Muscle layer of duodenum (tissue), 2 donors: ENCODE measurements around the gene ANKRD36C.
A peak's percentile ranks its signal among the peaks of the same experiment; 100 is the strongest.
"Not testable (repeated sequence)": the region's sequence is repeated elsewhere in the genome, so short reads cannot be mapped to it uniquely, and the experiment has no call there.

Experiments used
- H3K27ac ChIP-seq: one replicate; pipeline ENCODE4 v1.7.0; 2013; ENCODE audit warnings: mild to moderate bottlenecking, low read length
- H3K27me3 ChIP-seq: one replicate; pipeline ENCODE4 v1.7.0; 2013; ENCODE audit warnings: low read depth, mild to moderate bottlenecking, control low read depth, low read length
- H3K36me3 ChIP-seq, 2 donors: one replicate each; pipeline ENCODE4 v1.7.0; 2013; ENCODE audit warnings: low read length in 2 of 2, control low read depth in 1 of 2, mild to moderate bottlenecking in 1 of 2; ENCODE audit not compliant: insufficient read depth in 2 of 2, control insufficient read depth in 1 of 2
- H3K4me1 ChIP-seq, 2 donors: one replicate each; pipeline ENCODE4 v1.7.0; 2013; ENCODE audit warnings: low read length in 2 of 2, mild to moderate bottlenecking in 2 of 2, control low read depth in 1 of 2, moderate library complexity in 1 of 2; ENCODE audit not compliant: insufficient read depth in 2 of 2, control insufficient read depth in 1 of 2
- H3K4me3 ChIP-seq, 2 donors: one replicate each; pipeline ENCODE4 v1.7.0; 2013; ENCODE audit warnings: low read length in 2 of 2, low read depth in 1 of 2, mild to moderate bottlenecking in 1 of 2
- H3K9me3 ChIP-seq, 2 donors: one replicate each; pipeline ENCODE4 v1.7.0; 2013; ENCODE audit warnings: low read length in 2 of 2, control low read depth in 1 of 2, mild to moderate bottlenecking in 1 of 2; ENCODE audit not compliant: control insufficient read depth in 1 of 2
- donor health status: healthy.

ANKRD36C gene

DNA sequence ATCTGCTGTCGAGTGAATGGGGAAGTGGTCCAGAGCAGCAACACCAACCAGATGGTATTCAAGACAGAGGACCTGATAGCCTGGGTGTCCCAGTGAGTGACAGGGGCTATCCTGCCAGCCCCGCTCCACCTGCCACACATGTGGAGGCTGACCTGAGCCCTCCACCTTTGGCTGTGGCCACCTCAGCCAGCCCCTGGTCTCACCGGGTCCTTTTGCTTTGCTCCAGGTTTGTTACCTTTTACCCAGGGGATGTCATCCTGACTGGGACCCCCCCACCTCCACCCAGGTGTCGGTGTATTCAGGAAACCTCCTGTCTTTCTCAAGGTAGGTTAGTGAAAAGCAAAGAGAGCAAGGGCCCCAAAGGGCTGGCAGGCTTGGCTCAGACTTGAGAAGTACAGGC, 29.5 kb upstream of the ANKRD36C start:
- H3K4me1 ChIP-seq, H3K36me3 ChIP-seq, H3K27me3 ChIP-seq, H3K27ac ChIP-seq, H3K9me3 ChIP-seq, H3K4me3 ChIP-seq: not testable (repeated sequence)

DNA sequence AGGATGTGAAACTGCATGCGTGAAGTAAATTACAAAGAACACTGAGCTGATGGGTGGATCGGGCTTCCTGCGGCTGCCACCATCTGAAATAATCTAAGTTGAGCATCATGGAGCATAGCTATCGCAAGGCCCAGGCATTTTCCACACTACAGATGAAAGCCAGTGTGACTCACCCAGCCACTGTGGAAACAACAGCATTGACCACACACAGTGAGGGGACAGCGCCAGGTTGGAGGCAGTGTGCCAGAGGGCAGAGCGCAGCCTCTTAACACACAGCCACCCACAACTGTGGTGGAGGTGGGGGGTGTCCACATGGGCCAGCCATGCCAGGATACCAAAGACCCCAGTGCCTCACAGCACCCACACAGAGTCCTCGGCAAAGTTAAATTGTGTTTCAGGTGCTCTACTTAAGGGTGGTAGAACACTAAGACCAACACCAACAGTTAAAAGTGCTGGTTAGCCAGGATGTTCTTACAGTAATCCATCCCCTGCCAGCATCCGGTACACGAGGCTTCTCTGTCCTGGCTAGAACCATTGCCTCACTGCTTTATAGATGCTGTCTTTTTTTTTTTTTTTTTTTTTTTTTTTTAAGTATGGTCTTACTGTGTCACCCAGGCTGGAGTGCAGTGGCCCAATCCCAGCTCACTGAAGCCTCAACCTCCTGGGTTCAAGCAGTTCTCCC, 28.4 kb upstream of the ANKRD36C start:
- not testable (repeated sequence) for H3K4me1 ChIP-seq, H3K9me3 ChIP-seq, H3K27ac ChIP-seq, H3K27me3 ChIP-seq, H3K36me3 ChIP-seq, H3K4me3 ChIP-seq

DNA sequence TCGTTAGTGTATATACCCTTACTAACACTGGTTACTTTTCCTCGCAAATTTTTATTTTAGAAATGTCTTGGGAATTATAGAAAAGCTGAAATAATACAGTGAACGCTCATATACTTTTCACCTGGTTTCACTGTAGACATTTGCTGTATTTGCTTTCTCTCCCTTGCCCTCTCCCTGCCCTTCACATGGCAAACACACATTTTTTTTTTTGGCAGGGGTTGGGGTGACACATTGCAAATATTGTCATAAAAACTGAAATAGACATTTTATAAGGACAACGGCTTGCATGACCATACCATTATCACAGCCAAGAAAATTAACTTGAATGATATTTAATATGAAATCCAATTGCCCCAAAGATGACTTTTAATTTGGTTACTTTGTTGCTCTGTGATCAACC, 24.7 kb upstream of the ANKRD36C start:
- not testable (repeated sequence) for H3K4me1 ChIP-seq, H3K27me3 ChIP-seq, H3K27ac ChIP-seq

DNA sequence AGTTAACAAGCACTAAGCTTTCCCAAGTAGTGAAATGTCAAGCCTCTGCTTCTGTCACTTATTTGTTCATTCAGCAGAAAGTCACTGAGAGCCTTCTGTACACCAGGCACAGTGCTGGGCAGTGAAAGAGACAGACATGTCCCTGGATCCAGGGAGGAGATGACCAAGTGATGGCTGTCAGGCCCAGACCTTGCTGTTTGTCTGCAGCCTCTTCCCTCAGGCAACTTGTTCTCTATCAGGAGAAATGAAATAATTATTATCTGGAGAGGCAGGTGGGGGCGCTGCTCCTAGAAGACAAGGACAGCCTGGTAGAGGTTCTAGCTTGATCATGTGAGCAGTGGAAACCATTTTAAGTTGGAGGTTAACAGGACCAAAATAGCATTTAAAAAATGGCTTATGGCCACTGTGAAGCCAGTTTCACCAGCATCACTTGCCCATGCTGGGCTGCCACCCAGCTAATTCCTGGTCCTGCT, 21.2 kb upstream of the ANKRD36C start:
- not testable (repeated sequence) for H3K27me3 ChIP-seq, H3K4me1 ChIP-seq, H3K27ac ChIP-seq, H3K4me3 ChIP-seq, H3K9me3 ChIP-seq, H3K36me3 ChIP-seq

More for the DNA sequence above, 24.7 kb upstream of the ANKRD36C start:
- not testable (repeated sequence) for H3K36me3 ChIP-seq, H3K4me3 ChIP-seq, H3K9me3 ChIP-seq

DNA sequence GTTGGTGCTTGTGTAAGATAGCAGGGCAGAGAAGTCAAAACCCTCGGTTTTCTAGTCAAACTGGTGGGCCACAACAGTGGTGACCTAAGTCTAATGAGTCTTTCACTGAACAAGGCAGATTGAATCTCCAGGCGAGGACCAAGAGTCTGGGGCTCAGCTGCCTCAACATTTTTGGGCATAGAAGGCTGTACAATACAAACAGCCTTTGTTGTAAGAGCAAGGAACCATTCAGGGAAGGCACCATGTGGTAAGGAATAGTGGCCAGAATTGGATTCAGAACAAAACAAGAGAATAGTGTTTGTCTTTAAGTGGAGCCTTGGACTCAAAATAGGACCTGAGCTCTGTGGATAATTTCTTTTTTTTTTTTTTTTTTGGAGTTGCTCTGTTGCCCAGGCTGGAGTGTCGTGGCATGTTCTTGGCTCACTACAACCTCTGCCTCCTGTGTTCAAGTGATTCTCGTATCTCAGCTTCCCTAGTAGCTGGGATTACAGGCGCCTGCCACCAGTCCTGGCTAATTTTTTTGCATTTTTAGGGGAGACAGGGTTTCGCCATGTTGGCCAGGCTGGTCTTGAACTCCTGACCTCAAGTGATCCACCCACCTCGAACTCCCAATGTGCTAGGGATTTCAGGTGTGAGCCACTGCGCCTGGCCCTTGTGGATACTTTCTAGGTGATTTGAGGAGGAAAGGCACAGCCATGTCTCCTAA, 20.6 kb upstream of the ANKRD36C start:
- not testable (repeated sequence) for H3K4me3 ChIP-seq, H3K36me3 ChIP-seq, H3K27ac ChIP-seq, H3K4me1 ChIP-seq, H3K9me3 ChIP-seq, H3K27me3 ChIP-seq

DNA sequence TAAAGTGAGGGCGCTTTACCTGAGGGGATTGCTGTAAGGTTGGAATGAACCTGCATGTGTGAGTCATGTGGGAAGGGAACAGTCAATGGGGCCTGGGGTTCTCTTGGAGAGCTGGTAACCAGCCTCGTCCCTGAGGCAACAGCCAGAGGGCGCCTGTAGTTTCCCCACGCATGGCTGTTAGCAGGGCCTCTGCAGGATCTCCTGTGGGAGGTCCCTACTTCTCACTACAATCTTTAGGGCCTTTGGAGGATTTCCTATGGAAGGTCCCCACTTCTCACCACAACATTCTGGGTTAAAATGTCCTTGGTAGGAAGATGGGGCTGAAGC, 19.5 kb upstream of the ANKRD36C start:
- H3K27me3 ChIP-seq, H3K9me3 ChIP-seq, H3K4me3 ChIP-seq, H3K36me3 ChIP-seq, H3K27ac ChIP-seq, H3K4me1 ChIP-seq: not testable (repeated sequence)

DNA sequence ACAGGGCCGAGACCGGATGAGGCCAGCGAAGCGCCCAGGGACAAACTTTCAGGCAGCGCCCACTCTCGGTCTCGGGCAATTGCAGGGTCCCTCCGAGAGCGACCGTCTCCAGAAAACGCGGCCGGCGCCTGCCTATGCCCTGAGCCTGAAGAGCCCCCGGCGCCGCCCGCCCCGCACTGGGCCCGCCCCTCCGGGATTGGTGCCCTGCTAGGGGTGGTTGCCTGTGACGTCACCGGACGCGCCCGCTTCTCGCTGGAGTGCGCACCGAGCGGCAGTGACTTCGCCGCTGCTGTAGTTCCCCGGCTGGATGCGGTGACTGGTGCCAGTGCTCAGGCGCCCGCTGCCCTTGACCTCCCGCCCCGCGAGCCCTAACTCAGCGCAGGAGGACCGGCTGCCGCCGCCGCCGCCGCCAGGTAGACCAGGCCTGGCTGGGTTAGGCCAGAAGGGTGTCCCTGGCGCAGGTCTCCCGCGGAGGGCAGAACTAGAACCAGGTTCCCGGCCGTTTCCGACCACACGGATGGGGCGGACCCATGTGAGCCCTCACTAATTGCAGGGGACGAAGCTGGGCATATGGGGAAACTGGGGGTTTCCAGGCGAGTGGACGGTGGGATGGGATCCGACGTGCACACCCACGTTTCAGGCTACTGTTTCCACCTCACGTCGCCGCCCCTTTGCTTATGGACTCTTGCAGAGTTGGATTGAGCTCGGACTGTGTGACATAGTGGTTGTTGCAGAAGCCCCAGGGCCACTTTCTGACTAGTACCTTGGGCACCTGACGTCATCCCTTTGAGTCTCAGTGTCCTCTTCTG, 18.9 kb upstream of the ANKRD36C start:
- not testable (repeated sequence) for H3K9me3 ChIP-seq, H3K4me1 ChIP-seq, H3K36me3 ChIP-seq, H3K27me3 ChIP-seq, H3K27ac ChIP-seq
- peak overlapping the region in 1 of 2 donors; percentile 55 for H3K4me3 ChIP-seq

DNA sequence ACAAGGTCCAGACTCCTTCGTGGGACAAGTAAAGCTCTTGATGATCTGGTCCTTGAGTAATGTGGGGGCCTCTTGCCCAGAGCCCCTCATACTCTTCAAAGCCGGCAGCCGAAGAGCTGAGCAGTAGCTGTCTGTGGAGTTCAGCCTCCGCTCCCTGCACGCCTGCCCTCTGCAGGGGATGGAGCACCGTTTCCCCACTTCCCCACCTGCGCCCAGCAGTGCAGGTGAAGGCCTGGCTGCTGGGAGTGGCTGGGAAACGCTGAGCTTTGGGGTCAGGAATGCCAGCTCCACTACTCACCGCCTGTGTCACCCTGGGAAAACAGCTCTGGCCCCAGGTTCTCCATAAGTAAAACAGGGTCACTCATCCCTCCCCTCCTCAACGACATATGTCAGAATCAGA, 18.2 kb upstream of the ANKRD36C start:
- peak overlapping the region in 1 of 2 donors; percentile 55 for H3K4me3 ChIP-seq
- H3K4me1 ChIP-seq, H3K27ac ChIP-seq, H3K36me3 ChIP-seq, H3K9me3 ChIP-seq, H3K27me3 ChIP-seq: not testable (repeated sequence)

DNA sequence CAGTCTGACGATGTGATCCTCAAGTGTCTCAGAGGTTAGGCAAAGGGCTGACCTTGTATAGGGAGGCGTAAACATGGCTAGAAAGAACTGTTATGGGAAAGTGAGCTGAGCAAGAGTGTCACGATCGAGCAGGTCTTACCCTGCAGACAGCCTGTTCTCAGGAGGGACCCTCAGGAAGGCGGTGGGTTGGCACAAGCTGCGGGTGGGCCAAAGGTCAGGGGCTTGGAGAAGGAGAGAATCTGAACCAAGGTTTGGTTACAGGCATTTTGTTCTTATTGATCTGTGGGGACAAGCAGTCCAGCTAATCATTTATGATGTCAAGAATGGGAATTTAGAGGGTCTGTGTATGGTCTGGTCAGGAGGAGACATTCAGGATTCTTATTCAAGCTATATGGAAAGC, 16.4 kb upstream of the ANKRD36C start:
- not testable (repeated sequence) for H3K27me3 ChIP-seq, H3K4me1 ChIP-seq, H3K27ac ChIP-seq, H3K36me3 ChIP-seq, H3K4me3 ChIP-seq, H3K9me3 ChIP-seq

DNA sequence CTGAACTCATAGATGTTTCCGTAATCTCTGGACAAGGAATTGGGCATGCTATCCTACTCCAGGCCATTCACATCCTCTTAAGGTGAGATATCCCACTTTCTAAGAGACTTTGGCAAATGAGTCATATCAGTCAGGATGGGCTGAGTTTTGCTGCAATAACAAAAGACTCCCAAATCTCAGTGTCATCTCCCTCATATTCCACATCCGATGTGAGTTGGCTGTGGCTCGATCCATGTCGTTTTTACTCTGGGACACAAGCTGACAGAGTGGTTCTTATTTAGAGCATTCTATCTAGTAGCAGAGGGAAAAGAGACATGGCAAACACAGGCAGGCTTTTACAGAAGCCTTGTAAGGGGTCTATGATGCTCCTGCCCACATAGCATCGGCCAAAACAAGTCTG, 14.6 kb upstream of the ANKRD36C start:
- not testable (repeated sequence) for H3K27ac ChIP-seq, H3K4me3 ChIP-seq, H3K4me1 ChIP-seq, H3K27me3 ChIP-seq, H3K9me3 ChIP-seq, H3K36me3 ChIP-seq

DNA sequence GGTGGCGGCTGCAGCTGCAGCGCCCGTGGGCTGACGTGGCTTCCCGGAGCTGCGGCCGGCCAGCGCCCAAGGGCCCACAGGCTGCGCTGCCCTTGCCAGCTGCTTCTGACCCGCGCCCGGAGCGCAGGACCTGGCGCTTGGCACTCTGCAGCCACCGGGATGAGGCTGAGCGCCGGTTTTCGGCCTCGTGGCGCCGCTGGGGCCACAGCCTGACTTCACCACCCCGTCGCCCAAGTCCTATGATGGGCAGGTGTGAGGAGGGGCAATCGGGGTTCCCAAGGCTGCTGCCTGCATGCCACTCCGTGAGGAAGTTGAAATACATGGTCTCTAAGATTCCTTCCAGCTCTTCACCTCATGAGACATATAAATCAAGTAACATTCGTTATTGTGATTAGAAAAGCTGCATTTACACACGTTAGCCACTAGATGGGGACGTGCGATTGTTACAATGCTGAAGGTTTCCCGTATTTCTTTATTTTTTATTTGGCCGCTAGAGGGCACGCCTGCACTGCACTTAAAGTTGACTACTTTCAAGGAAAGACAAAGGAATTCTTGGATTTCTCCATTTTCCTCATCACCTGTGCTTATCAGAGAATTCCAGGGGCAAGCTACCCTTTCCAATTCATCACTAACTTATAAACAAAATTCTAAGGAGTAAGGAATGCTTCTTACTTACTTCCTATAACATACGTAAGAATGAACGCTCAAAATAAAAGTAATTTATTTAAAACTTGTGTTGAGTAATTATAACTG, 1.1 kb upstream of the ANKRD36C start:
- H3K36me3 ChIP-seq, H3K4me1 ChIP-seq, H3K27me3 ChIP-seq, H3K27ac ChIP-seq, H3K9me3 ChIP-seq: not testable (repeated sequence)
- H3K4me3 ChIP-seq: peak overlapping the region; percentile 61 to 78
